Activated T-cell treated with anti-CD3 and anti-CD28 coated beads for 24 hours (primary cell): ENCODE measurements around the gene PAPSS1.

ENCODE experiments used
- DNase-seq: peaks from one replicate; pipeline ENCODE4 v3.0.0-alpha.2; 2020; ENCODE audit warnings: low read depth

PAPSS1 gene

GRCh38 chr4:107625391-107625902, 94.6 kb downstream of the PAPSS1 start:
- no peak for DNase-seq

- DNase-seq = no peak
Observed at GRCh38 chr4:107624024-107624423, 96.0 kb downstream of the PAPSS1 start.

- no peak for DNase-seq
Observed at GRCh38 chr4:107622006-107622405, 98.0 kb downstream of the PAPSS1 start.

- DNase-seq = no peak
Observed at GRCh38 chr4:107619731-107620130, 100.3 kb downstream of the PAPSS1 start.

GRCh38 chr4:107619066-107619465, 101.0 kb downstream of the PAPSS1 start:
- no peak for DNase-seq

GRCh38 chr4:107618656-107619055, 101.4 kb downstream of the PAPSS1 start:
- DNase-seq = no peak

- no peak for DNase-seq
Observed at GRCh38 chr4:107616838-107617389, 103.1 kb downstream of the PAPSS1 start.

GRCh38 chr4:107615809-107616208, 104.2 kb downstream of the PAPSS1 start:
- no peak for DNase-seq

- DNase-seq = no peak
Observed at GRCh38 chr4:107603430-107603829, 116.6 kb downstream of the PAPSS1 start.

GRCh38 chr4:107600983-107601382, 119.1 kb downstream of the PAPSS1 start:
- no peak for DNase-seq

GRCh38 chr4:107600436-107600835, 119.6 kb downstream of the PAPSS1 start:
- no peak for DNase-seq

GRCh38 chr4:107599841-107600240, 120.2 kb downstream of the PAPSS1 start:
- DNase-seq = no peak

- no peak for DNase-seq
Observed at GRCh38 chr4:107593230-107593629, 126.8 kb downstream of the PAPSS1 start.

GRCh38 chr4:107592519-107592918, 127.5 kb downstream of the PAPSS1 start:
- DNase-seq = no peak

GRCh38 chr4:107589269-107589668, 130.8 kb downstream of the PAPSS1 start:
- DNase-seq = no peak

GRCh38 chr4:107586371-107586770, 133.7 kb downstream of the PAPSS1 start:
- DNase-seq = no peak

- DNase-seq = no peak
Observed at GRCh38 chr4:107579099-107579498, 140.9 kb downstream of the PAPSS1 start.

GRCh38 chr4:107578321-107578720, 141.7 kb downstream of the PAPSS1 start:
- no peak for DNase-seq

- DNase-seq = no peak
Observed at GRCh38 chr4:107577743-107578142, 142.3 kb downstream of the PAPSS1 start.

GRCh38 chr4:107575243-107575642, 144.8 kb downstream of the PAPSS1 start:
- DNase-seq = no peak

- no peak for DNase-seq
Observed at GRCh38 chr4:107572281-107572680, 147.8 kb downstream of the PAPSS1 start.

GRCh38 chr4:107570952-107571351, 149.1 kb downstream of the PAPSS1 start:
- no peak for DNase-seq

GRCh38 chr4:107564326-107564725, 155.7 kb downstream of the PAPSS1 start:
- DNase-seq = no peak
